ENCODE measurements around the gene PRRT3. TPM values are rescaled to one million over a fixed set of nuclear protein-coding genes. Genes with fewer than 3 reads are reported as not detected.

PRRT3 gene
- total and polyA plus RNA-seq, 9 of the 15 experiments (the other 6 are each of a cell fraction or from before 2014, with no cell fraction given), result 0.06 to 1.9 (median 1.2) TPM

GRCh38 chr3:9933561-9934234 is 18.5 kb downstream of the PRRT3 start, which contains the start of gene CRELD1 (continued):
- TF ChIP-seq E2F6 (IDR thresholded peaks at IDR 0.05; ENCODE audit: borderline replicate concordance in 1 of 2, extremely low read depth in 1 of 2, insufficient read depth in 1 of 2, insufficient read length in 1 of 2, low read depth in 1 of 2, low read length in 1 of 2, poor library complexity in 1 of 2, severe bottlenecking in 1 of 2) (peak; percentile 65 to 83), CTBP1 (IDR thresholded peaks at IDR 0.05; ENCODE audit: borderline replicate concordance) (peak; percentile 16), LCOR (CRISPR knock-in tag; IDR thresholded peaks at IDR 0.05) (peak; percentile 88), CGGBP1 (CRISPR knock-in tag; IDR thresholded peaks at IDR 0.05) (no peak), SMARCA4 (IDR thresholded peaks at IDR 0.05) (peak; percentile 15; the same call in 1 of the 2 replicates), RB1 (IDR thresholded peaks at IDR 0.05; ENCODE audit: low read depth) (peak; percentile 75; the same call in 1 of the 2 replicates), ARNT (IDR thresholded peaks at IDR 0.05) (peak in 1 of 2 experiments; percentile 74; a peak in 1 of 4 replicates), ETV6 (IDR thresholded peaks at IDR 0.05; ENCODE audit: borderline replicate concordance in 1 of 2, low read depth in 2 of 2, low read length in 1 of 2) (no peak), ETV6 (CRISPR knock-in tag; IDR thresholded peaks at IDR 0.05; ENCODE audit: borderline replicate concordance) (peak; percentile 1; the same call in 1 of the 2 replicates), ZNF76 (CRISPR knock-in tag; IDR thresholded peaks at IDR 0.05; ENCODE audit: borderline replicate concordance) (no peak), NELFE (IDR thresholded peaks at IDR 0.05; ENCODE audit: insufficient read depth, insufficient read length) (no peak), MXI1 (IDR thresholded peaks at IDR 0.05; ENCODE audit: low read depth, low read length) (peak; percentile 94), PML (IDR thresholded peaks at IDR 0.05; ENCODE audit: low read length) (peak; percentile 63; the same call in 1 of the 2 replicates), NR4A1 (CRISPR knock-in tag; IDR thresholded peaks at IDR 0.05) (0 out of 2 replicates have a peak, but pooled peaks have one; percentile 35), NR4A1 (tag; IDR thresholded peaks at IDR 0.05) (no peak), RBM22 (IDR thresholded peaks at IDR 0.05; ENCODE audit: low read depth, low read length, poor library complexity, severe bottlenecking) (peak; percentile 15), ELF1 (tag; IDR thresholded peaks at IDR 0.05) (peak; percentile 58), JUNB (CRISPR knock-in tag; conservative IDR thresholded peaks at IDR 0.05) (peak; percentile 87; the same call in 1 of the 2 replicates), NCOA1 (IDR thresholded peaks at IDR 0.05; ENCODE audit: low read depth) (peak; percentile 11; the same call in 1 of the 2 replicates), L3MBTL2 (IDR thresholded peaks at IDR 0.05) (peak; percentile 79), BRD9 (IDR thresholded peaks at IDR 0.05; ENCODE audit: low read depth, partially characterized antibody) (peak; percentile 71), GATAD2B (IDR thresholded peaks at IDR 0.05; ENCODE audit: borderline replicate concordance) (no peak), ARHGAP35 (IDR thresholded peaks at IDR 0.05; ENCODE audit: partially characterized antibody) (no peak)
- TF ChIP-seq, protein P1, sequence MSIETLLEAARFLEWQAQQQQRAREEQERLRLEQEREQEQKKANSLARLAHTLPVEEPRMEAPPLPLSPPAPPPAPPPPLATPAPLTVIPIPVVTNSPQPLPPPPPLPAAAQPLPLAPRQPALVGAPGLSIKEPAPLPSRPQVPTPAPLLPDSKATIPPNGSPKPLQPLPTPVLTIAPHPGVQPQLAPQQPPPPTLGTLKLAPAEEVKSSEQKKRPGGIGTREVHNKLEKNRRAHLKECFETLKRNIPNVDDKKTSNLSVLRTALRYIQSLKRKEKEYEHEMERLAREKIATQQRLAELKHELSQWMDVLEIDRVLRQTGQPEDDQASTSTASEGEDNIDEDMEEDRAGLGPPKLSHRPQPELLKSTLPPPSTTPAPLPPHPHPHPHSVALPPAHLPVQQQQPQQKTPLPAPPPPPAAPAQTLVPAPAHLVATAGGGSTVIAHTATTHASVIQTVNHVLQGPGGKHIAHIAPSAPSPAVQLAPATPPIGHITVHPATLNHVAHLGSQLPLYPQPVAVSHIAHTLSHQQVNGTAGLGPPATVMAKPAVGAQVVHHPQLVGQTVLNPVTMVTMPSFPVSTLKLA (conservative IDR thresholded peaks at IDR 0.05), result peak; percentile 98 to 99
- TF ChIP-seq, protein P2, sequence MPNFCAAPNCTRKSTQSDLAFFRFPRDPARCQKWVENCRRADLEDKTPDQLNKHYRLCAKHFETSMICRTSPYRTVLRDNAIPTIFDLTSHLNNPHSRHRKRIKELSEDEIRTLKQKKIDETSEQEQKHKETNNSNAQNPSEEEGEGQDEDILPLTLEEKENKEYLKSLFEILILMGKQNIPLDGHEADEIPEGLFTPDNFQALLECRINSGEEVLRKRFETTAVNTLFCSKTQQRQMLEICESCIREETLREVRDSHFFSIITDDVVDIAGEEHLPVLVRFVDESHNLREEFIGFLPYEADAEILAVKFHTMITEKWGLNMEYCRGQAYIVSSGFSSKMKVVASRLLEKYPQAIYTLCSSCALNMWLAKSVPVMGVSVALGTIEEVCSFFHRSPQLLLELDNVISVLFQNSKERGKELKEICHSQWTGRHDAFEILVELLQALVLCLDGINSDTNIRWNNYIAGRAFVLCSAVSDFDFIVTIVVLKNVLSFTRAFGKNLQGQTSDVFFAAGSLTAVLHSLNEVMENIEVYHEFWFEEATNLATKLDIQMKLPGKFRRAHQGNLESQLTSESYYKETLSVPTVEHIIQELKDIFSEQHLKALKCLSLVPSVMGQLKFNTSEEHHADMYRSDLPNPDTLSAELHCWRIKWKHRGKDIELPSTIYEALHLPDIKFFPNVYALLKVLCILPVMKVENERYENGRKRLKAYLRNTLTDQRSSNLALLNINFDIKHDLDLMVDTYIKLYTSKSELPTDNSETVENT (CRISPR knock-in tag; IDR thresholded peaks at IDR 0.05), result peak; percentile 88

Data from K562 (cell line).